Stomach (tissue), 9 donors: ENCODE measurements around the gene ECM2. TPM values are rescaled to one million over a fixed set of nuclear protein-coding genes. Genes with fewer than 3 reads are reported as not detected.

ENCODE experiments used
- DNase-seq, 2 donors: peaks; one replicate each; pipeline versions ENCODE4 v3.0.0 to v3.0.0-alpha.2; 2013 to 2019
- H3K27ac ChIP-seq, 5 donors: fragments of 200-600 bp in 4 of 5; sonication (generic) in 4 of 5; one replicate each; pipeline ENCODE4 v1.5.1; 2013 to 2019; ENCODE audit warnings: mild to moderate bottlenecking in 1 of 5, moderate library complexity in 1 of 5
- H3K27me3 ChIP-seq, 3 donors: fragments of 200-600 bp; sonication (generic); one replicate each; pipeline ENCODE4 v1.5.1; 2017 to 2019; ENCODE audit warnings: mixed run types in 1 of 3
- H3K36me3 ChIP-seq, 4 donors: fragments of 200-600 bp; sonication (generic); 1 replicate in 3 of 4; 2 replicates in 1 of 4; pipeline ENCODE4 v1.5.1; 2016 to 2019
- H3K4me1 ChIP-seq, 4 donors: fragments of 200-600 bp; sonication (generic); one replicate each; pipeline ENCODE4 v1.5.1; 2016 to 2019
- H3K4me3 ChIP-seq, 4 donors: fragments of 200-600 bp; sonication (generic) in 3 of 4; one replicate each; pipeline ENCODE4 v1.5.1; 2016 to 2019; ENCODE audit warnings: mild to moderate bottlenecking in 1 of 4
- H3K9me3 ChIP-seq, 4 donors: fragments of 200-600 bp; sonication (generic); one replicate each; pipeline ENCODE4 v1.5.1; 2016 to 2019
- EP300 ChIP-seq: sonication (generic); formaldehyde crosslinking; IDR thresholded peaks from one replicate; pipeline ENCODE4 v1.6.1; 2017; ENCODE audit warnings: antibody characterized with exemption
- POLR2A ChIP-seq, 4 donors: fragments of 450-650 bp; IDR thresholded peaks; one replicate each; pipeline ENCODE4 v1.6.1; 2016; ENCODE audit warnings: antibody characterized with exemption in 4 of 4, control low read depth in 2 of 4, mild to moderate bottlenecking in 1 of 4, moderate library complexity in 1 of 4
- POLR2AphosphoS5 ChIP-seq, 3 donors: sonication (generic); formaldehyde crosslinking; IDR thresholded peaks; one replicate each; pipeline ENCODE4 v1.6.1; 2016; ENCODE audit warnings: antibody characterized with exemption in 3 of 3
- WGBS, 5 donors: extraction: QIAGEN DNeasy Blood & Tissue Kit in 3 of 5; methylation state at CpG; one replicate each; pipeline versions ENCODE4 v1.1.5 to v1.1.7; 2013 to 2018; 5-methylcytosine and 5-hydroxymethylcytosine counted together
- intact Hi-C: fragments of 100-400 bp; cut with DNase I; formaldehyde crosslinking; loops from one replicate; pipeline ENCODE4 v1.15.1; 2023; ENCODE audit warnings: low total_unique reads
- polyA plus RNA-seq, 3 donors: library from polyadenylated mRNA; stranded (reverse); fragments of 200-250 nt; gene quantifications; one replicate each; pipeline ENCODE4 v1.2.3, GENCODE V29; 2013
- total RNA-seq, 5 donors: library from RNA; depleted of rRNA; stranded (reverse); fragments of >200 nt; gene quantifications; one replicate each; pipeline versions ENCODE4 v1.1.0 to v1.2.3, GENCODE V29; 2014 to 2016
- TF ChIP-seq, protein P1 (sequence below), 7 experiments: fragments of 450-650 bp in 4 of 7; fragments of 200-600 bp in 3 of 7; sonication (generic) in 3 of 7; IDR thresholded peaks; one replicate each; pipeline ENCODE4 v1.5.1; 2016 to 2019; ENCODE audit warnings: antibody characterized with exemption in 7 of 7, control low read depth in 2 of 7, mild to moderate bottlenecking in 1 of 7
- donor health status: healthy with polysubstance abuse.
- donor health status: Bipolar disorder and iron deficiency.
- donor health status: healthy.

The ECM2 gene
- total and polyA plus RNA-seq, 8 donors = 0.14 to 22.6 (median 1.0) TPM; not detected in 2

DNA sequence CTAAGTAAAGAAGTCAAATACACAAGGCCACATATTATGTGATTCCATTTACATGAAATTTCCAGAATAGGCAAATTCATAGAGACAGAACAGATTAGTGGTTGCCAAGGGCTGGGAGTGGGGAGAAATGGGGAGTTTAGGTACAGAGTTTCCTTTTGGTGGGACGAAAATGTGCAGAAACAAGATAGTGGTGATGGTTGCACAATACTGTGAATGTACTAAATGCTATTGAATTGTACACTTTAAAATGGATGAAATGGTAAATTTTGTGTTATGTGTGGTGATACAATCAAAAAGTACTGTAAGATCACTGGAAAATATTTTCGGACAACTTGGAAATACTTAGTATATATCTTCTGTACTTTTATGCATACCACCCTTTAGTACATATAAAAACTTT, 15.0 kb downstream of the ECM2 start:
- H3K4me1 ChIP-seq = peaks cover 0 to 9% (median 2%) of the 10 kb centered on the region in 4 donors
- H3K36me3 ChIP-seq = no peaks in the 10 kb centered on the region
- TF ChIP-seq, protein P1, sequence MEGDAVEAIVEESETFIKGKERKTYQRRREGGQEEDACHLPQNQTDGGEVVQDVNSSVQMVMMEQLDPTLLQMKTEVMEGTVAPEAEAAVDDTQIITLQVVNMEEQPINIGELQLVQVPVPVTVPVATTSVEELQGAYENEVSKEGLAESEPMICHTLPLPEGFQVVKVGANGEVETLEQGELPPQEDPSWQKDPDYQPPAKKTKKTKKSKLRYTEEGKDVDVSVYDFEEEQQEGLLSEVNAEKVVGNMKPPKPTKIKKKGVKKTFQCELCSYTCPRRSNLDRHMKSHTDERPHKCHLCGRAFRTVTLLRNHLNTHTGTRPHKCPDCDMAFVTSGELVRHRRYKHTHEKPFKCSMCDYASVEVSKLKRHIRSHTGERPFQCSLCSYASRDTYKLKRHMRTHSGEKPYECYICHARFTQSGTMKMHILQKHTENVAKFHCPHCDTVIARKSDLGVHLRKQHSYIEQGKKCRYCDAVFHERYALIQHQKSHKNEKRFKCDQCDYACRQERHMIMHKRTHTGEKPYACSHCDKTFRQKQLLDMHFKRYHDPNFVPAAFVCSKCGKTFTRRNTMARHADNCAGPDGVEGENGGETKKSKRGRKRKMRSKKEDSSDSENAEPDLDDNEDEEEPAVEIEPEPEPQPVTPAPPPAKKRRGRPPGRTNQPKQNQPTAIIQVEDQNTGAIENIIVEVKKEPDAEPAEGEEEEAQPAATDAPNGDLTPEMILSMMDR (IDR thresholded peaks at IDR 0.05) = no peak
- TF ChIP-seq EP300 (no peak), POLR2AphosphoS5 (IDR thresholded peaks at IDR 0.05) (no peak), POLR2A (IDR thresholded peaks at IDR 0.05) (no peak)
- WGBS, 5 donors = 94 to 99% (median 95%) methylated on average over 2 of the region's 2 CpGs
- H3K27ac ChIP-seq = no peak overlapping the region
- H3K4me3 ChIP-seq = no peak overlapping the region
- no peak for DNase-seq
- H3K9me3 ChIP-seq = no peaks in the 10 kb centered on the region
- H3K27me3 ChIP-seq = no peaks in the 10 kb centered on the region
- intact Hi-C loops = no loop called here

- peaks cover 0 to 9% (median 4%) of the 10 kb centered on the region in 4 donors for H3K4me1 ChIP-seq
- TF ChIP-seq POLR2AphosphoS5 (IDR thresholded peaks at IDR 0.05) = no peak
- no peaks in the 10 kb centered on the region for H3K27me3 ChIP-seq
- DNase-seq = no peak
- H3K4me3 ChIP-seq = no peak overlapping the region
- WGBS, 5 donors = 88 to 95% (median 94%) methylated on average over 4 of the region's 4 CpGs
- H3K27ac ChIP-seq = no peak overlapping the region
- no peaks in the 10 kb centered on the region for H3K9me3 ChIP-seq
- intact Hi-C loops = no loop called here
- no peaks in the 10 kb centered on the region for H3K36me3 ChIP-seq
These were observed 17.6 kb downstream of the ECM2 start for GRCh38 chr9:92518199-92518598.

GRCh38 chr9:92517046-92517445, 18.7 kb downstream of the ECM2 start:
- 50 to 70% (median 56%) methylated on average over 3 of the region's 3 CpGs for WGBS, 5 donors
- no peak for DNase-seq
- TF ChIP-seq EP300 = no peak
- no peak for TF ChIP-seq POLR2A (IDR thresholded peaks at IDR 0.05)
- TF ChIP-seq POLR2AphosphoS5 (IDR thresholded peaks at IDR 0.05) = no peak
- TF ChIP-seq, protein P1 (IDR thresholded peaks at IDR 0.05) = no peak
- intact Hi-C loops = no loop called here
- Histone ChIP-seq H3K9me3 (no peaks in the 10 kb centered on the region), H3K27ac (no peak overlapping the region), H3K27me3 (no peaks in the 10 kb centered on the region), H3K36me3 (no peaks in the 10 kb centered on the region), H3K4me1 (peaks cover 0 to 9% (median 7%) of the 10 kb centered on the region in 4 donors), H3K4me3 (no peak overlapping the region)

DNA sequence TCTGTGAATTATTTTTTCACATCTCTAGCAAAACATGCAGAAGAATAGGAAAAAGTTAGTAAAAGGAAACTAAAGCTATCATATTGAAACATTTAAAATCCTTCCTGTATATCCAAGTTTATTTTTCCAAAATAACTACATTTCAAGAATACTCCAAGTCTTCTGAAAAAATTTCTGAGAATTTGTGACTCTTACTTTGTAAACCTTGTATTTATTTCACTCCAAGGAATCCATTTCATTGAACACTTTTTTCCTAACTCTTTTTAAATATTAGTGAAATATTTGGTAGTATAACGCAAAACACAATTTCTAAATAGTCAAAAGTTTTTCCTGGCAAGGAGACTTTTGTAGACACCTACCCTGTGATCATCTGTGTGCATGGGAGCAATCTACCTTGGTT, 19.3 kb downstream of the ECM2 start:
- Histone ChIP-seq H3K9me3 (no peaks in the 10 kb centered on the region), H3K4me3 (no peak overlapping the region), H3K27me3 (no peaks in the 10 kb centered on the region), H3K36me3 (no peaks in the 10 kb centered on the region), H3K4me1 (peaks cover 0 to 9% (median 7%) of the 10 kb centered on the region in 4 donors), H3K27ac (no peak overlapping the region)
- TF ChIP-seq, protein P1 (IDR thresholded peaks at IDR 0.05) = no peak
- TF ChIP-seq EP300 (no peak), POLR2AphosphoS5 (IDR thresholded peaks at IDR 0.05) (no peak), POLR2A (IDR thresholded peaks at IDR 0.05) (no peak)
- 91 to 100% (median 97%) methylated on average over 1 of the region's 1 CpG for WGBS, 5 donors
- intact Hi-C loops = no loop called here
- no peak for DNase-seq

GRCh38 chr9:92514635-92515034, 21.2 kb downstream of the ECM2 start:
- WGBS, 5 donors = 91 to 98% (median 95%) methylated on average over 9 to 10 of the region's 10 CpGs
- no peaks in the 10 kb centered on the region for H3K9me3 ChIP-seq
- H3K27me3 ChIP-seq = no peaks in the 10 kb centered on the region
- no peak for DNase-seq
- H3K36me3 ChIP-seq = no peaks in the 10 kb centered on the region
- peaks cover 0 to 9% (median 7%) of the 10 kb centered on the region in 4 donors for H3K4me1 ChIP-seq
- no peak overlapping the region for H3K27ac ChIP-seq
- no peak overlapping the region for H3K4me3 ChIP-seq
- intact Hi-C loops = no loop called here
- TF ChIP-seq, protein P1 (IDR thresholded peaks at IDR 0.05) = no peak
- TF ChIP-seq EP300 (no peak), POLR2A (IDR thresholded peaks at IDR 0.05) (no peak), POLR2AphosphoS5 (IDR thresholded peaks at IDR 0.05) (no peak)
